ENCODE data around the gene CBFB.

DNA sequence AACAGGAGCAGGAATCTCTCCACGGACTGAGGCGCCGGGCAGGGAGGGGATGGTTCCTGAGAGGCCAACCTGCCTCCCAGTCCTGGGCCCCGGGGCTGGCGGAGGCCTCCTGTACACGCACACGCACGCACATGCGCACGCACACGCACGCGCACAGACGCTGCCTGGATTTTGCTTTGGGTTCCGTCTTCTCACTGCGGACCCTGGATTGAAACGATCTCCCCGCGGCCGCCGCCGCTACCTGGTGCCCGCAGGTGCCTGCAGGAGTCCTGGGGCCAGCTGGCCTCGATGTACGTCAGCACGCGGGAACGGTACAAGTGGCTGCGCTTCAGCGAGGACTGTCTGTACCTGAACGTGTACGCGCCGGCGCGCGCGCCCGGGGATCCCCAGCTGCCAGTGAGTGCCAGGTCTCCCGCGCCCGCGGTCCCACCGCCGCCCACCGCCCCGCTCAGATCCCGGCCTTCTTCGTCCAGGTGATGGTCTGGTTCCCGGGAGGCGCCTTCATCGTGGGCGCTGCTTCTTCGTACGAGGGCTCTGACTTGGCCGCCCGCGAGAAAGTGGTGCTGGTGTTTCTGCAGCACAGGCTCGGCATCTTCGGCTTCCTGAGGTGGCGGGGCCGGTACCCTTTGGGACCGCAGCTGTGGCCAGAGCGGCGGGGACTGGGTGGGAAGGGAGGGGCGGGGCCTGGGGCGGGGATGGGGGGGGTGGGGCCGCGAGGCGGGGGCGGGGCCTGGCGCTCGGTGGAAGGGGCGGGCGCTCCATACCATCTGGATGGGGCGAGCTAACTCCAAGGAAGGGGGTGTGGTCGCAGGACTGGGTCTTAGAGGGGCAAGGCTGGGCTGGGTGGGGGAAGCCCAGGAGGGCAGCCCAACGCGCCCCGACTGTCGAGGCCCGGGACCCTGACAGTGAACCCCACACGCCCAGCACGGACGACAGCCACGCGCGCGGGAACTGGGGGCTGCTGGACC lies 28.3 kb upstream of the CBFB start:
- TF ChIP-seq SP1 (IDR thresholded peaks at IDR 0.05) (no peak), FOXA1 (IDR thresholded peaks at IDR 0.05) (no peak), NFRKB (IDR thresholded peaks at IDR 0.05) (no peak), ARNT (IDR thresholded peaks at IDR 0.05) (no peak), BHLHE40 (IDR thresholded peaks at IDR 0.05; ENCODE audit: borderline replicate concordance) (no peak), TARDBP (IDR thresholded peaks at IDR 0.05) (no peak), ELF4 (IDR thresholded peaks at IDR 0.05) (no peak), LEF1 (IDR thresholded peaks at IDR 0.05; ENCODE audit: borderline replicate concordance) (no peak), FOXM1 (IDR thresholded peaks at IDR 0.05; ENCODE audit: borderline replicate concordance) (no peak), FOXK2 (IDR thresholded peaks at IDR 0.05) (no peak), CTBP1 (IDR thresholded peaks at IDR 0.05; ENCODE audit: borderline replicate concordance) (no peak), L3MBTL2 (conservative IDR thresholded peaks at IDR 0.05) (no peak), SUZ12 (IDR thresholded peaks at IDR 0.05) (no peak)
